Measurements from ENCODE around the gene NKX1-1. TPM values are rescaled to one million over a fixed set of nuclear protein-coding genes. Genes with fewer than 3 reads are reported as not detected.
"Not testable (repeated sequence)": the region's sequence is repeated elsewhere in the genome, so short reads cannot be mapped to it uniquely, and the experiment has no call there.

Gene NKX1-1
- total RNA-seq, 1 donor from 2014 or later, result not detected

- no peak for DNase-seq
Observed at GRCh38 chr4:1404573-1405253, 1.5 kb downstream of the NKX1-1 start.

GRCh38 chr4:1403591-1404572 is 2.4 kb downstream of the NKX1-1 start:
- DNase-seq, result no peak

GRCh38 chr4:1403177-1403583 is 3.1 kb downstream of the NKX1-1 start:
- DNase-seq, result no peak

GRCh38 chr4:1402516-1403091 is 3.6 kb downstream of the NKX1-1 start:
- DNase-seq, result no peak

GRCh38 chr4:1402021-1402515 is 4.2 kb downstream of the NKX1-1 start:
- DNase-seq, result no peak

GRCh38 chr4:1401409-1402020 is 4.7 kb downstream of the NKX1-1 start:
- no peak for DNase-seq

- DNase-seq, result no peak
Observed at GRCh38 chr4:1400831-1401408, 5.3 kb downstream of the NKX1-1 start.

GRCh38 chr4:1400191-1400805 is 5.9 kb downstream of the NKX1-1 start:
- no peak for DNase-seq

- no peak for DNase-seq
Observed at GRCh38 chr4:1399508-1400190, 6.6 kb downstream of the NKX1-1 start.

- no peak for DNase-seq
Observed at GRCh38 chr4:1398681-1399507, 7.3 kb downstream of the NKX1-1 start.

- no peak for DNase-seq
Observed at GRCh38 chr4:1396806-1397455, 9.3 kb downstream of the NKX1-1 start.

- no peak for DNase-seq
Observed at GRCh38 chr4:1395941-1396805, 10.1 kb downstream of the NKX1-1 start.

GRCh38 chr4:1395389-1395820 is 10.8 kb downstream of the NKX1-1 start:
- DNase-seq, result not testable (repeated sequence)

GRCh38 chr4:1394554-1395388 is 11.5 kb downstream of the NKX1-1 start:
- not testable (repeated sequence) for DNase-seq

GRCh38 chr4:1393866-1394265 is 12.4 kb downstream of the NKX1-1 start:
- DNase-seq, result no peak

GRCh38 chr4:1393363-1393762 is 12.9 kb downstream of the NKX1-1 start:
- not testable (repeated sequence) for DNase-seq

All from occipital lobe (tissue), 2 donors.